Measurements from ENCODE around the gene FAM83E.

DNA sequence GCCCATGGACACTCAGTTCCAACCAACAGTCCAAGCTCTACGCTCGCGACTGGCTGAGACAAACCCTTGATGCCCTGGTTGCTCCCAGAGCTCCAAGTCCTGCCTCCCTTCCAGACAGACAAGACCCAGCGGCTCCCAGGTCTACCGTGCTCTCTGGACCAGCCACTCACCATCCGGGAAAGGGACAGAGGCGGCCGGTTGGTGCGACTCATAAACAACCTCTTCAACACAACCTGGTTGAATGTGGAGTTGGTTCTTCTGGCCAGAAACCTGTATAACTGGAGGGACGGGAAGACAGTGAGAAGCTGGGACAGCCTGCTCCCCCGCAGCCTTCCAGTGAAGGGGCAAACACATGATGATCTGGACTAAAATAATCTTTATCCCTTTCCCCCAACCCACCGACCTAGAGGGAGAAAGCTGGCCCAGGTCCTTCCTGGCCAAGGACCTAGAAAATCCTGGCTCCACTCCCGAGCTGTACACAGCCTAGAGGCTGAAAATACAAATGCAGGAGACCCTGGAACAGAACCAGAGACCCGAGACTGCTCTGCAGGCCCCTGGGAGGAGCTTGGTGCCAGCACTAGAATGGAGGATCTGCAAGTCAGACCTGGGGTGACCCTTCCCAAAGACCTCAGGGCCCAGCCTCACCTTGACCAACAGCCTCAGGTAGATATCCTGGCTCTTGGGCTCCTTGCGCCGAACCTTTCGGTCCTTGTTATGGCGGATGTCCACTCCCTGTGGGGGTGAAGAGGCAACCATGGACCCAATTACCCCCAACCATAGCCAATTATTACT lies 2.5 kb upstream of the FAM83E start:
- no peak for TF ChIP-seq CTCF (conservative IDR thresholded peaks at IDR 0.05)
- TF ChIP-seq EZH2 (IDR thresholded peaks at IDR 0.05; ENCODE audit: low read depth), result no peak

All from PC-9 (cell line).